ENCODE data around the gene SNX20.
A peak's percentile ranks its signal among the peaks of the same experiment; 100 is the strongest.

The SNX20 gene

GRCh38 chr16:50681021-50681885 lies at the start of gene SNX20:
Gene SNX20 (minus strand): TSS chr16:50681312. CDS start chr16:50677526, 3,786 bp downstream.
- DNase-seq = peak; percentile 72

GRCh38 chr16:50724306-50724705 lies 43.2 kb upstream of the SNX20 start:
- no peak for DNase-seq

- no peak for DNase-seq
Observed at GRCh38 chr16:50722960-50723359, 41.8 kb upstream of the SNX20 start.

GRCh38 chr16:50722405-50722737 lies 41.3 kb upstream of the SNX20 start:
- DNase-seq = no peak

GRCh38 chr16:50721549-50722404 lies 40.7 kb upstream of the SNX20 start:
- DNase-seq = no peak

GRCh38 chr16:50719401-50720337 lies 38.6 kb upstream of the SNX20 start:
- DNase-seq = no peak

GRCh38 chr16:50718761-50719400 lies 37.8 kb upstream of the SNX20 start:
- DNase-seq = no peak

GRCh38 chr16:50718061-50718760 lies 37.1 kb upstream of the SNX20 start:
- no peak for DNase-seq

GRCh38 chr16:50717494-50717893 lies 36.4 kb upstream of the SNX20 start:
- no peak for DNase-seq

GRCh38 chr16:50717091-50717490 lies 36.0 kb upstream of the SNX20 start:
- DNase-seq = no peak

GRCh38 chr16:50712956-50713355 lies 31.8 kb upstream of the SNX20 start:
- DNase-seq = no peak

- DNase-seq = no peak
Observed at GRCh38 chr16:50712560-50712898, 31.4 kb upstream of the SNX20 start.

- DNase-seq = peak; percentile 74
Observed at GRCh38 chr16:50711862-50712559, 30.9 kb upstream of the SNX20 start.

- DNase-seq = no peak
Observed at GRCh38 chr16:50711040-50711439, 29.9 kb upstream of the SNX20 start.

GRCh38 chr16:50709980-50710379 lies 28.9 kb upstream of the SNX20 start:
- DNase-seq = no peak

GRCh38 chr16:50709061-50709684 lies 28.1 kb upstream of the SNX20 start:
- DNase-seq = no peak

- DNase-seq = no peak
Observed at GRCh38 chr16:50708373-50709060, 27.4 kb upstream of the SNX20 start.

GRCh38 chr16:50706250-50706649 lies 25.1 kb upstream of the SNX20 start:
- DNase-seq = no peak

- no peak for DNase-seq
Observed at GRCh38 chr16:50705436-50706110, 24.5 kb upstream of the SNX20 start.
